NCI-H2107 treated with DMSO at 0.1 percent for 48 hours (cell line): ENCODE measurements around the gene TAX1BP3.
"Not testable (repeated sequence)": the region's sequence is repeated elsewhere in the genome, so short reads cannot be mapped to it uniquely, and the experiment has no call there.

Source experiments
- DNase-seq: peaks from one replicate; lab custom pipeline; 2025; ENCODE audit not compliant: unreplicated experiment; lab: John Stamatoyannopoulos, UW

The TAX1BP3 gene

GRCh38 chr17:3668279-3669084 lies at the start of gene TAX1BP3, which contains the start of gene EMC6:
TSS of gene TAX1BP3 (minus strand) at chr17:3668578. CDS start at chr17:3668526, 52 bp downstream.
TSS of gene EMC6 (plus strand) at chr17:3668812. CDS start at chr17:3669147, 335 bp downstream.
- peak; percentile 90 for DNase-seq

GRCh38 chr17:3715296-3715695 lies 46.9 kb upstream of the TAX1BP3 start:
- no peak for DNase-seq

DNA sequence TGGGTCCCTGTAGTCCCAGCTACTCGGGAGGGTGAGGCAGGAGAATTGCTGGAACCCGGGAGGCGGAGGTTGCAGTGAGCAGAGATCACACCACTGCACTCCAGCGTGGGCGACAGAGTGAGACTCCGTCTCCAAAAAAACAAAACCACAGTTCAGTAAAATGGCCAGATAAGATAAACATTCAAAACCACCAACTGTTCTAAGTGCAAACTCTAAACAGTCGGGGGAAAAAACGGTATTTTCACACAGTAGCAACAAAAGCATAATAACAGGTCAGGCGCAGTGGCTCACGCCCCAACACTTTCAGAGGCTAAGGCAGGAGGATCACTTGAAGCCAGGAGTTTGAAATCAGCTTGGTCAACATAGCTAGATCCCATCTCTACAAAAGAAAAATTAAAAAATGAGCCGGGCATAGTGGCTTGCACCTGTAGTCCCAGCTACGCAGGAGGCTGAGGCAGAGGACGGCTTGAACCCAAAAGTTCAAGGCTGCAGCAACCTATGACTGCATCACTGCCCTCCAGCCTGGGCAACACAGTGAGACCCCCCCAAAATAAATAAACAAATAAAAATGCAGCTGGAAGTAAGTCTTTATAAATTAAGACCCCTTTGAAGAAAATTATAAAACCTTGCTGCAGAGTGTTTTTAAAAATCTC lies 44.6 kb upstream of the TAX1BP3 start:
- DNase-seq: no peak

GRCh38 chr17:3710951-3711383 lies 42.6 kb upstream of the TAX1BP3 start:
- DNase-seq: no peak

GRCh38 chr17:3708366-3708765 lies 40.0 kb upstream of the TAX1BP3 start:
- no peak for DNase-seq

DNA sequence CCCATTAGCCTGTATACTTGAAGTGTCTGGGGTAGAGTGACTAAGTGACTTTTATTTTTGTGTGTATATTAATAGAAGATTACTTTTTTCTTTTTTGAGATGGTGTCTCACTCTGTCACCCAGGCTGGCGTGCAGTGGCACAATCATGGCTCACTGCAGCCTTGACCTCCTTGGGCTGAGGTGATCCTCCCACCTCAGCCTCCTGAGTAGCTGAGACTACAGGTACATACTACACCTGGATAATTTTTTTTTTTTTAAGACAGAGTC lies 37.3 kb upstream of the TAX1BP3 start:
- DNase-seq: not testable (repeated sequence)

DNA sequence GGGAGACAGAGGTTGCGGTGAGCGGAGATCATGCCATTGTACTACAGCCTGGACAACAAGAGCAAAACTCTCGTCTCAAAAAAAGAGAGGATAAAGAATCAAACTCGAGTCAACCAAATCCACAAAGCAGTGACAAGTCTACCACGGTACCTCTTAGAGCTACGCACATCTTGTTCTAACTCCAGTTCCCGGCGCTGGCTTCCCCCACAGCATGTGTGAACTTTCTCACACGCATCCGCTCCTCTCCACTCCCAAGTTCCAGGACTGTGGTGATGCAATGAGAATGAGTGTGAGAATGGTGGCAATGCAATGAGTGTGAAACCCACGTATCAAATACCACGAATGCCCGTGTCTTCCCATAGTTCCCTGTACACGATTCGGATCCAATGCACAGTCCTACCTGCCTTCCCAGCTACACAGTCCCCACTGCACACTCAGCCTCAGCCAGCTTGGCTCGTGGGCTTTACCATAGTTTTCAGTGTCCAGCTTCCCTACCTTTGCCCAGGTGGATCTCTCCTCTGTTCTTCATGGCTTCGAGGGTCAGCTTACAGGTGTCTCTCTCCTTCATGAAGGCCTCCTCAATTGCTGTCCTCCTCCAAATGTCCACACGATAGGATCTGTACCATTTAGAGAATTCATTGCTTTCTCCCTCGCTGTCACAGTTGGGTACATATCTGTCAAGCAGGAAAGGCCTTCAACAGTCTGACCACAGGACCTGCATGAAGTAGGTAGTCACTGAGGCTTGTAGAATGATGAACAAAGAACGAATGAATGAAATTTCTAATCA lies 36.7 kb upstream of the TAX1BP3 start:
- DNase-seq: no peak

DNA sequence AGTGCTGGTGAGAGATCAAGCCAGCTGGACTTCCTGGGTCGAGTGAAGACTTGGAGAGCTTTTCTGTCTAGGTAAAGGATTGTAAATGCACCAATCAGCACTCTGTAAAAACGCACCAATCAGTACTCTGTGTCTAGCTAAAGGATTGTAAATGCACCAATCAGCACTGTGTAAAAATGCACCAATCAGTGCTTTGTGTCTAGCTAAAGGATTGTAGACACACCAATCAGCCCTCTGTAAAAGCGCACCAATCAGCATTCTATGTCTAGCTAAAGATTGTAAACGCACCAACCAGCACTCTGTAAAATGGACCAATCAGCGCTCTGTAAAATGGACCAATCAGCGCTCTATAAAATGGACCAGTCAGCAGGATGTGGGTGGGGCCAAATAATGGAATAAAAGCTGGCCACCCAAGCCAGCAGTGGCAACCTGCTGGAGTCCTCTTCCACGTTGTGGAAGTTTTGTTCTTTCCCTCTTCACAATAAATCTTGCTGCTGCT lies 33.7 kb upstream of the TAX1BP3 start:
- not testable (repeated sequence) for DNase-seq

- DNase-seq: no peak
These were observed 31.6 kb upstream of the TAX1BP3 start for GRCh38 chr17:3699951-3700350.

- no peak for DNase-seq
These were observed 29.8 kb upstream of the TAX1BP3 start for GRCh38 chr17:3698139-3698538.

DNA sequence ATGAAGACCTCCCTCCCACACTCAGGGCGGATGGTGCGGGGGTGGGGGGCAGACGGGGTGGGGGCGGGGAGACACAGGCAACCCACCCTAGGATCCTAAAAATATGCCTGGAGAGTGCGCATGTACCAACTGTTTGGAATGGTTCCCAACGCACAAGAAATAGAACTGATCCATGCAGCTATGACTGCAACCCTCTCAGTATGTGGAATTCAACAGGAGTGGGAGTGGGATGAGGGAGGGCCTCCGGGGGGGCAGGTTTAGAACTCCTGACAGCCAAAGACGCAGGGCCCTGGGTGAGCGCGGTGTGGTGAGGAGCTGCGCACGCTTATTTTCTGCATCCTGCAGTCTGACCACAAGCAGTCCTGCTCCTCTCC lies 28.7 kb upstream of the TAX1BP3 start:
- DNase-seq: no peak

- DNase-seq: no peak
These were observed 27.5 kb upstream of the TAX1BP3 start, which contains the start of gene P2RX5 for GRCh38 chr17:3695723-3696411. TSS of gene P2RX5 (minus strand) at chr17:3696155. CDS start at chr17:3696005, 150 bp downstream.

DNA sequence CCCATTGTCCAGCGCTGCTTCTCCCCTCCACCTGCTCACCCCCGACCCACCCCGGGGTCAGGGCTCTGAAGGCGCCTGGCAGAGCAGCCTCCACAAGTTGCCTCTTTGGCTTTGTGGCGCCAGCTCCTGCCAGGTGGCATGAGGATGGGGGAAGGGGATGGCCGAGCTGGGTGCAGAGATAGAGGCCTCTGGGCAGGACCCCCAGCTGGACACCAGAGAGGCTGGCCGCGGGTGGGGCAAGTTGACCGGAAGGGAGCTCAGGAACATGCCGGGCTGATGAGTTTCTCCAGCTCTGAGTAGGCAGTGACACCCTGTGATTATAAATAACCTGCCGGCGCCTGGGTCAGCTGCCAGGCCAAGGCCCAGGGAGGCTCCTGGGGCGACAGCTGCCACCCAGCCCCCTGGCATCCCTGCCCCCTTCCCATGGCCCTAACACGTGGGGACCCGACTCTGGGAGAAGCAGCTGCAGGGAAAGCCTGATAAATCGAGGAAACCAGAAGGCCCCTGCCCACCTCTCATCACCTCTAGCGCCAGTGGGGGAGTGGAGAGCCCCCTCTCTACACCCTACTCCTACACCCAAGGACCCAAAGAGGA lies 26.8 kb upstream of the TAX1BP3 start:
- DNase-seq: no peak

DNA sequence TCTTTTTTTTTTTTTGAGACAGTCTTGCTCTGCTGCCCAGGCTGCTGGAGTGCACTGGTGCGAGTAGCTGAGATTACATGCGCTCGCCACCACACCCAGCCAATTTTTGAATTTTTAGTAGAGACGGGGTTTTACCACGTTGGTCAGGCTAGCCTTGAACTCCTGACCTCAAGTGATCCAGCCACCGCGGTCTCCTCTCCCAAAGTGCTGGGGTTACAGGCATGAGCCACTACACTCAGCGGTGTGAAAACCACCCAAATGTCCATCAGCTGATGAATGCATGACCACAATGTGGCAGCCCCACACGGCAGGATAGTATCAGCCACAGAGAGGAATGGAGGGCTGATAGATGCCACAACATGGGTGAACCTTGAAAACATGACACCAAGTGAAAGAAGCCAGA lies 25.5 kb upstream of the TAX1BP3 start:
- DNase-seq: no peak

GRCh38 chr17:3693141-3693540 lies 24.8 kb upstream of the TAX1BP3 start:
- no peak for DNase-seq

DNA sequence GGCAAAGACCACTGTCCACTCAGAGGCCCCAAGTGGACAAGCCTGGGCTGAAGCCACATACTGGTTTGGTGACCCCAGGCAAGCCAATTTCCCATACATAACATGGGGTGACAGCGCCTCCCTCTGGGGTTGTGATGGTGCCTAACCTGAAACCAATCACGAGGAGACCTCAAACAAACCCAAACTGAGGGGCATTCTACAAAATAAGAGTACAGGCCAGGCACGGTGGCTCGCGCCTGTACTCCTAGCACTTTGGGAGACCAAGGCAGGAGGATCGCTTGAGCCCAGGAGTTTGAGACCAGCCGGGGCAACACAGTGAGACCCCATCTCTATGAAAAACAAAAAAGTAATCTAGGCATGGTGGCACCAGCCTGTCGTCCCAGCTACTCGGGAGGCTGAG lies 24.0 kb upstream of the TAX1BP3 start:
- no peak for DNase-seq

GRCh38 chr17:3691617-3692067 lies 23.3 kb upstream of the TAX1BP3 start:
- DNase-seq: no peak

DNA sequence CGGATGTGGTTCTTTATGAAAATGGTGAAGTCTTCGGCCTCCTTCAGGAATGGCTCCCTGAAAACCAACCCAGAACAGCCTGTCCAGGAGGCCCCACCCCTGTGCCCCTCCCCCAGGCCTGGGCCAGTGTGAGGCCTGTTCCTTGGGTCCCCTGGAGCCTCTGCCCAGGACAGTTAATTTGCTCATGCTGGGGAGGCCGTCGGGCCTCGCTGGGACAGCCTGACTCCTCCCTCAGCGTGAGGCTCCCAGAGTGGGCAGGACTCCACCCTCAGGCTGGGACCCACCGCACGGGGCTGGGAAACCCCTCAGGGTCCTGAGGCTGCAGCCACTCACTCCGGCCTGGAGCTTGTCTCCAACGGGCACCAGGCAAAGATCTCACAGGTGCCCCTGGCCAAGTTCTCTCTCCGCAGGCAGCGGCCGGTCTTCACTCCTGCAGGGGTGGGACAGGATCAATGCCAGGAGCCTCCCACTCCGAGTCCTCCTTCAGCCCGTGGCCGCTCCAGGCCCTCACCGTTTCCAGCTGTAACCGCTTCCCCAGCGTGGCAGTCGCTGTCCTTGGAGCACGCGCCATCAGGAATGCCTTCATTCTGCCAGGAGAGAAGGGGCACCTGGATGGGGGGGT lies 21.8 kb upstream of the TAX1BP3 start:
- DNase-seq: no peak

GRCh38 chr17:3689262-3690093 lies 21.1 kb upstream of the TAX1BP3 start:
- DNase-seq: no peak
